ENCODE data around the gene DENND1A.

Gene DENND1A

DNA sequence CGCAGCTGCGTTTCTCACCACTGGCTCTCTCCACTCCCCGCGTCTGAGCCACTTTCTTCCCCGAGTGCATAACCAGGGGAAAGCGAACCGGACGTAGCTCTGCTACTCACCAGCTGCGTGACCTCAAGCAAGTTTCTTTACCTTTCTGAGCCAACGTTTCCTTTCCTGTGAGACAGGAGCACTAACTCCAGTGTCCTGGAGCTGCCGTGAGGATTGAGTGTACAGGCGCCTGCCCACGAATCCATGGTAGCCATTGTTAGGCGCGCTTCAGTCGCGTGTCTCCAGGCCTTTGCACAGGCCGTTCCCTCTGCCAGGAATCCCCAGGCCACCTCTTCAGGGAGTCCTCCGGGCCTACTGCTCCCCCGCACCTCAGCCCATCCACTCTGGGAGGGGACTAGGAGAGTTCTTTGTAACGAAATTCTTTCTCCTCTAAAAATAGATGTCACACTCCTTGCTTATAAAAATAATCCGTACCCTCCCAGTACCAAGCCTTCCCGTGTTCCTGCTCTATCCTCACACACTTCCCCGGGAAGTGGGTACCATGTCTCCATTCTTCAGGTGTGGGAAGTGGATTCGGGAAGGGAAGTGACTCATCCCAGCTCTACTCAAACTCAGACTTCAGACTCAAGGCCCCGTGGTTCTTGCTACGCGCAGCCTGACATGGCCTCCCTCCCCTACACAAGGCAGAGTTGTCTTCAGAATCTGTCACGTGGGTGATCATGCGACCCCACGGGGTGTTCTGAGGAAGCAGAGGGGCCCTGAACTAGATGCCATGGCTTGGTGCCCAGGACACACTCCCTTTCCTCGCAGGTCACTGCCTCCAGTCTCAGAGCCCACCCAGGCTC lies 590.0 kb downstream of the DENND1A start:
- no peak for FAIRE-seq
- no peak for DNase-seq (ENCODE audit: insufficient read length, low spot score)
- TF ChIP-seq, protein P1, sequence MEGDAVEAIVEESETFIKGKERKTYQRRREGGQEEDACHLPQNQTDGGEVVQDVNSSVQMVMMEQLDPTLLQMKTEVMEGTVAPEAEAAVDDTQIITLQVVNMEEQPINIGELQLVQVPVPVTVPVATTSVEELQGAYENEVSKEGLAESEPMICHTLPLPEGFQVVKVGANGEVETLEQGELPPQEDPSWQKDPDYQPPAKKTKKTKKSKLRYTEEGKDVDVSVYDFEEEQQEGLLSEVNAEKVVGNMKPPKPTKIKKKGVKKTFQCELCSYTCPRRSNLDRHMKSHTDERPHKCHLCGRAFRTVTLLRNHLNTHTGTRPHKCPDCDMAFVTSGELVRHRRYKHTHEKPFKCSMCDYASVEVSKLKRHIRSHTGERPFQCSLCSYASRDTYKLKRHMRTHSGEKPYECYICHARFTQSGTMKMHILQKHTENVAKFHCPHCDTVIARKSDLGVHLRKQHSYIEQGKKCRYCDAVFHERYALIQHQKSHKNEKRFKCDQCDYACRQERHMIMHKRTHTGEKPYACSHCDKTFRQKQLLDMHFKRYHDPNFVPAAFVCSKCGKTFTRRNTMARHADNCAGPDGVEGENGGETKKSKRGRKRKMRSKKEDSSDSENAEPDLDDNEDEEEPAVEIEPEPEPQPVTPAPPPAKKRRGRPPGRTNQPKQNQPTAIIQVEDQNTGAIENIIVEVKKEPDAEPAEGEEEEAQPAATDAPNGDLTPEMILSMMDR (IDR thresholded peaks at IDR 0.05; ENCODE audit: insufficient read depth, missing control alignments), result no peak

DNA sequence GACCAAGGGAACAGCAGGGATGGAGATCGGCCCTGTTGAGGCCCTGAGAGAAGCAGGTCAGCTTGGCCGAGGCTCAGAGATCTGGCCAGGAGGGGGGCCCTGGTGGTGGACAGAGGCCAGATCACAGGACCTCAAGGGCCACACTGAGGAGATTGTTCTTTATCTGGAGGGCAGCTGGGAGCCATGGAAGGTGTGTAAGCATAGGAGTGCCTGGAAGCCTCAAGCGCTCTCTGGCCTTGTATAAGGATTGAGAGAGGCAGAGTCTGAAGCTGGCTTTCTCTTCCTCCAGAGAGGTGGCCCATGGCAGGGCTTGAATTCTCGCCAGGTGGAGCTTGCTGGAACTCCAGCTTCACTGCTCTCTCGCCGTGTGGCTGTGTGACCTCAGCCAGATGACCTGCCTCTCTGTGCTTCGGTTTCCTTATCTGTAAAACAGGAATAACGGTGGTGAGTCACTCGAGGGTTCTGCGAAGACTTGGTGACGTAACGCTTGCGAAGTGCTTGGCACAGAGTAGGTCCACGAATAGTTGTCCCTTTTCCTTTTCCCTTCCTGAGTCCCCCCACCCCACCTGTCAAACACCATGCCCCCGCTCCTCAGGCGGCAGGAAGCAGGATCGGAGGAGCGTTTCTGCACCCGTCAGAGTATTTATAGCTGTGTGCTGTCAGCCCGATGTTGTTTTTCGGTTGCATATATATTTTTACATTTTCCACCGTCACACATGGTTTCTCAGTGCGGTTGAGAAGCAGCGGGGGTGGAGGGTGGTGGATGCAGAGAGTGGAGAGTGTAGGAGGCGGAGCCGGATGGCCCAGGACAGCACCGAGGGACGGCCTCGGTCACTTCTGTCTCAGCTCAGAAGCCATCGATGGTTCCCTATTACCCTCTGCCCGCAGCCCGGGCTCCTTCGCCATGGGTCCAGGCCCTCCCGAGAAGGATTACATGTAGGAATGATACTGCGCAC lies 590.9 kb downstream of the DENND1A start:
- no peak for DNase-seq (ENCODE audit: insufficient read length, low spot score)
- TF ChIP-seq, protein P1 (IDR thresholded peaks at IDR 0.05; ENCODE audit: insufficient read depth, missing control alignments), result no peak
- FAIRE-seq, result no peak

DNA sequence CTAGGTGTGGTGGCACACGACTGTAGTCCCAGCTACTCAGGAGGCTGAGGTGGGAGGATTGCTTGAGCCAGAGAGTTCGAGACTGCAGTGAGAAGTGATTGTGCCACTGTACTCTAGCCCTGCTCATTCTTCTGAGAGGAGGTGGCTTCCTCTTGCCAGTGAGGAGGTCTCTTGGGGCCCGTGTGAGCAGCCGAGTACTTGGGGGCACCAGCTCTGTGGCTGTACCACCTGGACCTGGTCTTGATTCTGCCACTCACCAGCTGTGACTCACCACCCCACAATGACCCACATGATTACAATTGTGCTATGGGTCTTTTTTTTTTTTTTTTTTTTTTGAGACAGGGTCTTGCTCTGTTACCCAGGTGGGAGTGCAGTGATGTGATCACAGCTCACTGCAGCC lies 592.0 kb downstream of the DENND1A start:
- TF ChIP-seq, protein P1 (IDR thresholded peaks at IDR 0.05; ENCODE audit: insufficient read depth, missing control alignments), result no peak
- DNase-seq (ENCODE audit: insufficient read length, low spot score), result no peak
- no peak for FAIRE-seq

DNA sequence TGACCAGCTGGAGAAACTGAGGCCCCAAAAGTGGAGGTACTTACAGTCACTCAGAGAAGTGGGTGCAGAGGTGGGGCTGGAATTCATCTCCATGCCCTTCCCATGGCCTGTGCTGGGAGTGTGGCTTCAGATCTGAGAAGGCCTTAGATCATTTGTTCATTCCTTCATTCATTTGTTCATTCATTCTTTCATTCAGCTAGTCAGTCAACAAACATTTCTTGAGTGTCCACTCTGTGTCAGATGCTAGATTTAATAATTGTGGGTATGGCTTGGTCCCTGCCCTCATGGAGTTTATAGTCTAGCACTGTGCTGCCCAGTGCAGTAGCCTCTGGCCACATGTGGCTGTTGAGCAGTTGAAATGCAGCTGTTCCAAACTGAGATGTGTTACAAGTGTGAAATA lies 593.0 kb downstream of the DENND1A start:
- FAIRE-seq, result no peak

DNA sequence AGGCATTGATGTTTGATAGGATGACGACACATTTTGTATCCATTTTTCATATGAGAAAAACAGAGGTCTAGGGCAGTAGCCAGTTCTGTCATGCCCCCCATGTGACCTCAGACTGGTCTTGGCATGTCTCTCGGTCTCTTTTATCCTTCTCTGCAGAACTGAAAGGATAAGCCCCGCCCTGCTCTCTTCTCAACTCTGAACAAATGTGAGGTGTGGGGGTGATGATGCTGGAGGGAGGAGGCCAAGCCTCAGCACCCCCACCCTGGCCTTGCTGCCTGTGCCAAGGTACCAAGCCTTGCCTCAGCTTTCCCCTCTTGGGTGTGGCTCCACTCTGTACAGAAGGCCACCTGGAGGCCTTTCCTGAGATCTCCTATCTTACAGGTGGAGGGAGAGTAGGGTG lies 593.5 kb downstream of the DENND1A start:
- FAIRE-seq (no peak), DNase-seq (ENCODE audit: insufficient read length, low spot score) (no peak)
- TF ChIP-seq, protein P1 (IDR thresholded peaks at IDR 0.05; ENCODE audit: insufficient read depth, missing control alignments), result no peak

More for the DNA sequence above, 593.0 kb downstream of the DENND1A start:
- TF ChIP-seq, protein P1 (IDR thresholded peaks at IDR 0.05; ENCODE audit: insufficient read depth, missing control alignments), result no peak
- DNase-seq (ENCODE audit: insufficient read length, low spot score), result no peak

DNA sequence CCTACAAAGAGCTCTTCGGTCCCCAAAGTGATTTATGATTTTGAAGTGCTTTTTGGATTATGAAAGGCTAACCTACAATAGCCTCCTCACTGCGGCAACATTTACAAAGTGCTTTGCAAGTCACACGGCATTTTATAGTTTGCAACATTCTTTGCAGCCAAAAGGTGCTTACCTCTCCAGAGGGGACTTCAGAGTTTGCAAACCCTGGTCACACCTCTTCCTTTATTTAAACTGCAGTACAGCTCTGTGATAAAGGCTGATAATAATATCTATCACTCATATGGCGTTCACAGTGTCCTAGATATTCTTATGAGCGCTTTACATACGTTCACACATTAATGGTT lies 594.0 kb downstream of the DENND1A start:
- TF ChIP-seq, protein P1 (IDR thresholded peaks at IDR 0.05; ENCODE audit: insufficient read depth, missing control alignments), result no peak
- FAIRE-seq, result no peak
- DNase-seq (ENCODE audit: insufficient read length, low spot score), result no peak

Data from D721Med (cell line).